ENCODE data around the gene C16orf92.

- TF ChIP-seq CTCF (conservative IDR thresholded peaks at IDR 0.05; ENCODE audit: low read length), result no peak
- no peak for TF ChIP-seq EZH2phosphoT487 (IDR thresholded peaks at IDR 0.05; ENCODE audit: borderline replicate concordance)
These were observed 13.7 kb upstream of the C16orf92 start for GRCh38 chr16:30009085-30009862.

Measured in Loucy (cell line).